HUDEP-2 (cell line): Measurements from ENCODE around the gene ATF6.
A peak's percentile ranks its signal among the peaks of the same experiment; 100 is the strongest.
"Not testable (repeated sequence)": the region's sequence is repeated elsewhere in the genome, so short reads cannot be mapped to it uniquely, and the experiment has no call there.

ENCODE experiments used
- DNase-seq, 76 experiments: peaks; one replicate each; lab custom pipeline; 2025; ENCODE audit not compliant: unreplicated experiment in 76 of 76; lab: John Stamatoyannopoulos, UW

The ATF6 gene, protein sequence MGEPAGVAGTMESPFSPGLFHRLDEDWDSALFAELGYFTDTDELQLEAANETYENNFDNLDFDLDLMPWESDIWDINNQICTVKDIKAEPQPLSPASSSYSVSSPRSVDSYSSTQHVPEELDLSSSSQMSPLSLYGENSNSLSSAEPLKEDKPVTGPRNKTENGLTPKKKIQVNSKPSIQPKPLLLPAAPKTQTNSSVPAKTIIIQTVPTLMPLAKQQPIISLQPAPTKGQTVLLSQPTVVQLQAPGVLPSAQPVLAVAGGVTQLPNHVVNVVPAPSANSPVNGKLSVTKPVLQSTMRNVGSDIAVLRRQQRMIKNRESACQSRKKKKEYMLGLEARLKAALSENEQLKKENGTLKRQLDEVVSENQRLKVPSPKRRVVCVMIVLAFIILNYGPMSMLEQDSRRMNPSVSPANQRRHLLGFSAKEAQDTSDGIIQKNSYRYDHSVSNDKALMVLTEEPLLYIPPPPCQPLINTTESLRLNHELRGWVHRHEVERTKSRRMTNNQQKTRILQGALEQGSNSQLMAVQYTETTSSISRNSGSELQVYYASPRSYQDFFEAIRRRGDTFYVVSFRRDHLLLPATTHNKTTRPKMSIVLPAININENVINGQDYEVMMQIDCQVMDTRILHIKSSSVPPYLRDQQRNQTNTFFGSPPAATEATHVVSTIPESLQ

GRCh38 chr1:161766102-161766981, at the start of gene ATF6:
TSS of gene ATF6 (plus strand) at chr1:161766320. CDS start at chr1:161766361, 41 bp downstream.
- peak in 74 of 76 experiments; percentile 29 to 90 (median 76) for DNase-seq

GRCh38 chr1:161718559-161719324, 47.4 kb upstream of the ATF6 start:
- no peak for DNase-seq

GRCh38 chr1:161719325-161719611, 46.9 kb upstream of the ATF6 start:
- no peak for DNase-seq

- peak in 1 of 76 experiments; percentile 29 for DNase-seq
Measured at GRCh38 chr1:161720422-161720821, 45.7 kb upstream of the ATF6 start.

- peak in 1 of 76 experiments; percentile 17 for DNase-seq
Measured at GRCh38 chr1:161720956-161721737, 45.0 kb upstream of the ATF6 start, which contains the start of gene FCRLB. TSS of gene FCRLB (plus strand) at chr1:161721544. CDS start at chr1:161722673, 1,129 bp downstream.

DNA sequence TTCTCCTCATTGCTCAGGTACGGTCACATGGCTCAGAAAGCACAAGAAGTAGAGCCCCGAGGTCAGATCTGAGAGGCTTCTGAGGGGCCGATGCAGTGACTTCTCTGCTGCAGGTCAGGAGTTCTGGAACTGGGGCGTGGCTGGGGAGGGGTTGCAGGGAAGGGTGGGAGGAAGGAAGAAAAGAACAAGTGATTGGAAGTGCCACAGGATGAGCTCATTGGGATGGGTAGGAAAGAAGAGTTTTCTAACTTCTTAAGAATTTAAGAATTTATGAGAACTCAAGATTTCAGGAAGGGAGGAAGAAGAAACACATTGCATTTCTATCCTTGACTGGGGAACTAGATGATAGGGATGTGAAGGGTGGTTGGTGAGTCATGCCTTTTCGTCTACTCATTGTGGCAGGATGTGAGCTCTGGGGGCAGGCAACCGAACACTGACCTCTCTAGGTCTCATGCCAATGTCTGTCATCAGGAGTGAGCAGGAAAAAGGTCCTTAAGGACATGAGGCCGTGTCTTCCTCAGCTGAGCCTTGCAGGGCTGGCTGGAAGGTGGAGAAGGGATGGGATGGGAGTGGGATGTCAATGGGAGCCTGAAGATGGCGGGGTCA, 44.3 kb upstream of the ATF6 start:
- peak in 44 of 76 experiments; percentile 6 to 63 (median 28) for DNase-seq

DNA sequence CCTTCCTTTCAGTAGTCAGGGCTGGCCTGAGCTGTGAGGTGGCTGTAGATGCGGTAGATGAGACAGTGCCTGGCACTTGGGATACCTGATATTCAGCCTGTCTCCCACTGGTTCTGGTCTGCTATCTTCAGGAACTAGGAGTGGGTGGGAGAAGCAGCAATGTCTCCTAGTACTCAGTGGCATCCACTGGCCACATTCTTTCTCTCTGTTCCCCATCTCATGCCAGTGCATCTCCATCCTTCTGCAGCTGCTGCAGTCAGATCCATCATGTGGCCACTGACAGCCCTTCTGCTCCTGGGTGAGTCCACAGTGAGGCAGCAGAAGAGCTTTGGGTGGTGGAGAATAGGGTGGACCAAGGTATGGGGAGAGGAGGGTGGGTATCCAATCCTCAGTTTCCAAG, 43.7 kb upstream of the ATF6 start:
- DNase-seq = no peak

DNA sequence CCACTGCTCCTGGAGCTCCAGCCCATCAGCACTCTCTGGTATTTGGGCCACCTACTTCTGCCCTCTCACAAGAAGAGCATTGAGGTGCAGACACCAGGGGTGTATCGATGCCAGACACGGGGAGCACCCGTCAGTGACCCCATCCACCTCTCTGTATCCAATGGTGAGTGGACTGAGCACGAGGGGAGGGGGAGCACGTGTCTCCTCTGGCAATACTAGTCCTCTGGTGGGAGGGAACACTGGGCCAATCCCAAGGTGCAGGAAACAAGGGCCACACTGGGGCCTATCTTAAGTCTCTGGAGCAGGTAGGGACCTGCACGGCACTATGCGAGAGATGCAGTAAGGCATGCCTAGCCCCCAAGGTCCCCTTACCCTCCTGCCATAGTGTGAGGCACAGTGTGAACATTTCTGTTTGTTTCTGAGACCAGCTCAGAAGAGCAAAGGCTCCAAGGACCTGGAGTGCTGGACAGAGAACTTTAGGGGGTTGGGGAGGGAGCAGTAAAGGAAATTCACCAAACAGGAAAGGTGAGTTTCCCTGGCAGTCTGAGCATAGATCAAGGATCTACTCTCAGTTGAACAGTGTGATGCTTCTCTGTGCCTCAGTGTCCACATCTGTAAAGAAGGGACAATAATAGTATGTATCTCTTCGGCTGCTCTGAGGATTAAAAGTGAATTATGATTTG, 42.5 kb upstream of the ATF6 start:
- no peak for DNase-seq

DNA sequence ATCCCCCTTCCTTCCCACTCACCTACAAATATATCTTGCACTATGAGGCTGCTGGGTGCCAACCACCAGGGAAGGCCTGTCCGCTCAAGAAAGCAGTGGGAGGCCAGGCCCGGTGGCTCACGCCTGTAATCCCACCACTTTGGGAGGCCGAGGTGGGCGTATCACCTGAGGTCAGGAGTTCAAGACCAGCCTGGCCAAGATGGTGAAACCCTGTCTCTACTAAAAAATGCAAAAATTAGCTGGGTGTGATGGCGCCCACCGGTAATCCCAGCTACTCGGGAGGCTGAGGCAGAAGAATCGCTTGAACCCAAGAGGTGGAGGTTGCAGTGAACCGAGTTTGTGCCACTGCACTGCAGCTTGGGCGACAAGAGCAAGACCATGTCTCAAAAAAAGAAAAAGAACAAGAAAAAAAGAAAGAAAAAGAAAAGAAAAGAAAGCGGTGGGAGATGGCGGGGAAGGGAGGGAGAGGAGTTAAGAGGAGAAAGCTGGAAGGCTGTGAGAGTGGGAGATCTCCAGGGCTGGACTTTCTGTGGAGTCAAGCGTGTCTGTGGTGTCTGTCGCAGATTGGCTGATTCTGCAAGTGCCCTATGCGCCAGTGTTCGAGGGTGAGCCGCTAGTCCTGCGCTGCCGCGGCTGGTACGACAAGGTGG, 40.7 kb upstream of the ATF6 start:
- DNase-seq = not testable (repeated sequence)

DNA sequence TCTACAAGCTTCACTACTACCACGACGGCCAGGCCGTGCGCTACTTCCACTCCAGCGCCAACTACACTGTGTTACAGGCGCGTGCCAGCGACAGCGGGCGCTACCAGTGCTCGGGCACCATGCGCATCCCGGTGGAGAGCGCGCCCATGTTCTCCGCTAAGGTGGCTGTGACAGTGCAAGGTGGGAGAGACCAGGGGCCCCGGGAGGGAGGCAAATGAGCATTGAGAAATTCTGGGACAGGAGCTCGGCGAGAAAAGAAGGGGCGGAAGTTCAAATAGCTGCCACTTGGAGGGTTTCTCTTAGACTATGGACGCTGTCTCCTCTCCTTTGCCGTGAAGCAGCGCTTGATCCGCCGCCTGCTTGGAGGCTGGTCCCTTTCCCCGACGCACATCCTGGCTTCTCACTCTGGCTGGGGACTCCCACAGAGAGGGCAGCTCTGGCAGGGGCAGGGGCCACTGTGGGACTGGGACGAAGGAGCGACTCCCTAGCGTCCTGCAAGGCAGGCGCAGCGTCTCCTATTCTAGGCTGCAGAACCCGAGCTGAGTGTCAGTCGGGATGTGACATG, 40.1 kb upstream of the ATF6 start:
- DNase-seq = peak in 43 of 76 experiments; percentile 14 to 84 (median 46)

GRCh38 chr1:161726473-161727255, 39.5 kb upstream of the ATF6 start:
- DNase-seq = peak in 72 of 76 experiments; percentile 38 to 93 (median 83)

DNA sequence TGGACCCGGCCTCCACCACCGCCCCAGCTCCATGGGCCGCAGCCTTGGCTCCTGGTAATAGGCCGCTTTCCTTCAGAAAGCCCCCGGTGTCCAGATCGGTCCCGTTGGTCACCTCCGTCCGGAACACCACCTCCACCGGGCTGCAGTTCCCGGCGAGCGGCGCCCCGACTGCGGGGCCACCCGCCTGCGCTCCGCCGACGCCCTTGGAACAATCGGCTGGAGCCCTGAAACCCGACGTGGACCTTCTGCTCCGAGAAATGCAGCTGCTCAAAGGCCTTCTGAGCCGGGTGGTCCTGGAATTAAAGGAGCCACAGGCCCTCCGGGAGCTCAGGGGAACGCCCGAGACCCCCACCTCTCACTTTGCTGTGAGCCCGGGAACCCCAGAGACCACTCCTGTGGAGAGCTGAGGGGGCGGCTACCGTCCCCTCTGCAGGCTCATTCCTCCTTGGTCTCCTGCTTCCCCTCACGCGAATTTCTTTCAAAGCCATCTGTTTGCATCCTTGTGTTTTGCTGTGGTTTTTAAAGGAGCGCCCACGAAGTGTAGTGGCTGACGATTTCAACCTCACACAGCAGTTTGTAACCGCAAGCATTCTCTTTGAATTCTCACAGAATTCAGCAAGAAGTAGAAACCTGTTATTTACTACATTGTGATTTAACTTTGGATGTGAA, 38.7 kb upstream of the ATF6 start:
- peak in 2 of 76 experiments; percentile 14 to 25 for DNase-seq

GRCh38 chr1:161728376-161729226, 37.5 kb upstream of the ATF6 start:
- DNase-seq = no peak

DNA sequence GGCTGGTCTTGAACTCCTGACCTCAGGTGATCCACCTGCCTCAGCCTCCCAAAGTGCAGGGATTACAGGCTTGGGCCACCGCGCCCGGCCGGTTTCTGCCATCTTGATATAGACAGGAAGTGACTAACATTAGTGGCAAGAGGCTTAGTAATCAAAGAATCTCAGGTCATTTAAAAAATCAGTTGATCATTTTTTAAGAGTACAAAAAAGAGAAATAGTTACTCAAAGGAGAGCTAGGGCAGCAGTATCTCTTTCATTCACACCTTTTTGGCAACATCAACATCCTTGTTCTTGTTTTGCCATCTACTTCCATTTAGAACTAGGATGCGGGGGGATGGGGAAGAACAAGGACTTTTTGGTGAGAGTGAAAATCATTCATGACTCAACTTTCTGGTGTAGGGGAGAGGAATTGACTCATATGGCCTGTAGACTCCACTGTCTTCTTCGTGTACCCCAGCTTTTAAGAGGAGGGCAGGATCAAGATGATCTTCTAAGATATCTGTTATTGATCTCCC, 36.0 kb upstream of the ATF6 start:
- DNase-seq = no peak

GRCh38 chr1:161731241-161731640, 34.9 kb upstream of the ATF6 start:
- no peak for DNase-seq
